AG09309 (cell line): ENCODE measurements around the gene EVC2.
A peak's percentile ranks its signal among the peaks of the same experiment; 100 is the strongest.

ENCODE experiments used
- DNase-seq: peaks from one replicate; pipeline ENCODE4 v3.0.0-alpha.2; 2010; ENCODE audit warnings: low read depth
- H3K4me3 ChIP-seq: 2 replicates; pipeline ENCODE4 v1.5.1; 2011; ENCODE audit warnings: mild to moderate bottlenecking, low read depth, low read length, moderate library complexity; ENCODE audit not compliant: control insufficient read depth
- TF ChIP-seq, protein P1 (sequence below): IDR thresholded peaks from 2 replicates; pipeline ENCODE4 v1.5.1; 2011; ENCODE audit warnings: mild to moderate bottlenecking, low read depth, low read length, inconsistent platforms; ENCODE audit not compliant: insufficient read depth, control insufficient read depth; ENCODE audit errors: missing control alignments

EVC2 gene

DNA sequence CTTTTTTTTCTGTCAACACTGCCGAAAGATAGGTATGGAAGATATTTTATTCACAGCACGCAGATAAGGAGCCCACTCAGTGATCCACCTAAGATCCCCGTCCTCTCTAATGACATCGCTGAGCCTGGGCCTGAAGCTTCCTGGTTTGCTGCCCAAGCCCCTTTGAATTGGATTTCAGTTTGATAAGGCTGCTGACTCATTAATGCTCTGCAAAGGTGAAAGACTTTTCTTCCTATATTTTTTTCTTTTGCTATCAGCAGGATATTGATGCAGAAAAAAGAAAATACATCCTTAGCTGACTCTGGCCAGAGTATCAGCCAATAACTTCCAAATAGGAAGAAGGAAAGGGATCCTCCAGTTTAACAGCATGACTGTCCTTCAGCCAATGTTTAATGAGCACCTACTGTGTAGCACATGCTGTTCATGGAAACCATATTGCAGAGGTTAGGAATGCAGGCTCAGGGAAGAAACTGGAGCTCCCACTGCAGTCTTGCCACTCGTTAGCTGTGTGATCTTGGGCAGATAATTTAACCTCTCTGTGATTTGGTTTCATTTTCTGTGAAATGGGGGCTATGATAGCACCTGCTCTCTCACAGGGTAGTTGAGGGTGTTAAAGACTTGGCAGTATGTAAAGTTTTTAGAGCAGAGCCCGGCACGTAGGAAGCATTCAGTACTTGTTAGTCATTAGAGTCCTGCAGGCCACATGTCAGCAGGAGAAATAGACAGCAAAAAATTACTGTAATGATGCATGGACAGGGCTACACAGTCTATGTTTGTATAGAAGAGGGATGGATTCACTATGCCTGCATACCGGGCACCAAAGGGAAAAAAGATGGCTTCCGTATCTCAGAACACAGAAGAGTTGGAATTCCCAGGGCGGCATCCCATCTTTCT is 41.9 kb upstream of the EVC2 start:
- TF ChIP-seq, protein P1, sequence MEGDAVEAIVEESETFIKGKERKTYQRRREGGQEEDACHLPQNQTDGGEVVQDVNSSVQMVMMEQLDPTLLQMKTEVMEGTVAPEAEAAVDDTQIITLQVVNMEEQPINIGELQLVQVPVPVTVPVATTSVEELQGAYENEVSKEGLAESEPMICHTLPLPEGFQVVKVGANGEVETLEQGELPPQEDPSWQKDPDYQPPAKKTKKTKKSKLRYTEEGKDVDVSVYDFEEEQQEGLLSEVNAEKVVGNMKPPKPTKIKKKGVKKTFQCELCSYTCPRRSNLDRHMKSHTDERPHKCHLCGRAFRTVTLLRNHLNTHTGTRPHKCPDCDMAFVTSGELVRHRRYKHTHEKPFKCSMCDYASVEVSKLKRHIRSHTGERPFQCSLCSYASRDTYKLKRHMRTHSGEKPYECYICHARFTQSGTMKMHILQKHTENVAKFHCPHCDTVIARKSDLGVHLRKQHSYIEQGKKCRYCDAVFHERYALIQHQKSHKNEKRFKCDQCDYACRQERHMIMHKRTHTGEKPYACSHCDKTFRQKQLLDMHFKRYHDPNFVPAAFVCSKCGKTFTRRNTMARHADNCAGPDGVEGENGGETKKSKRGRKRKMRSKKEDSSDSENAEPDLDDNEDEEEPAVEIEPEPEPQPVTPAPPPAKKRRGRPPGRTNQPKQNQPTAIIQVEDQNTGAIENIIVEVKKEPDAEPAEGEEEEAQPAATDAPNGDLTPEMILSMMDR, result no peak
- DNase-seq, result peak; percentile 64
- no peak overlapping the region for H3K4me3 ChIP-seq

DNA sequence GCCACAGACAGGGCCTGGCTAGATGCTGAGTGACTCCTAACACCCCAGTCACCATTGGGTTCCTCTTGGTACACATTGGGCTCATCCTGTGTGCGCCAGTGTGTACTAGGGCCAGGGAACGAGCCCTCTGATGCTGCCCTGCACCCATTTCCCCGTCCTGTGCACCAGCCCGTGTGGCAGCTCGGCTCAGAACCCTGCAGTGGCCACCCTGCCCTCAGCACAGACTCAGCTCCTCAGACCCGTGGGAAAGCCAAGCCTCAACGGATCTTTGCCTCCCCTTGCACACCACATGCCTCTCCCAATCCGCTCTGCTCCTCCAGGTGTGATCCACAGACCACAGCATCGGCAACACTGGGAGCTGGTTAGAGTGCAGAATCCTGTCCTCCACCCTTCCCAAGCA is 41.2 kb upstream of the EVC2 start:
- TF ChIP-seq, protein P1, result no peak
- no peak for DNase-seq

DNA sequence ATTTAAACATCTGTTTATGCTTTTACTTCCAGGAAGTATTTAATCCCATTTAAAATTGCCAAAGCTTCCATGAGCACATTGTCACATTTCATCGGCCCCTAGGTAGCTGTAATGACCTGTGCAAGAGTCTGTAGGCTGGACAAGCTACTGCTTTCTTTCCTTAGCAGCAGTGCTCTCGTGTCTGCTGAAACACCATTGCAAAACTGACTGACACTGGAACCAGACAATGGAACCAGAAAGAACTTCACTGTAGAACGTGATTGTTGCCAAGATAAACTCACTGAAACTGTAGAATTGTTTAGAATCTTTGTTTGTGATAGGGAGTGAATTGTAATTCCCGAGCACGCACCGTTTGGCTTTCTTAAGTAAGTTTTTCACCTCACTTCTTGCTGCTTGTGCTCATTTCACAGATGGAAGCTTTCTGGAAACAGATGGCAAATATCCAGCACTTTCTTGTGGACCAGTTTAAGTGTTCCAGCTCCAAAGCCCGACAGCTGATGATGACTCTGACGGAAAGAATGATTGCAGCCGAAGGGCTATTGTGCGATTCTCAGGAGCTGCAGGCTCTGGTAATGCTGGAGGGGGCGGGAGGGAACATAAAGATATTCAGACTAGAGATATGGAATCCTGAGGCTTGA is 39.5 kb upstream of the EVC2 start:
- peak; percentile 95 for DNase-seq
- no peak overlapping the region for H3K4me3 ChIP-seq
- TF ChIP-seq, protein P1, result no peak

More for the DNA sequence above, 41.2 kb upstream of the EVC2 start:
- no peak overlapping the region for H3K4me3 ChIP-seq

DNA sequence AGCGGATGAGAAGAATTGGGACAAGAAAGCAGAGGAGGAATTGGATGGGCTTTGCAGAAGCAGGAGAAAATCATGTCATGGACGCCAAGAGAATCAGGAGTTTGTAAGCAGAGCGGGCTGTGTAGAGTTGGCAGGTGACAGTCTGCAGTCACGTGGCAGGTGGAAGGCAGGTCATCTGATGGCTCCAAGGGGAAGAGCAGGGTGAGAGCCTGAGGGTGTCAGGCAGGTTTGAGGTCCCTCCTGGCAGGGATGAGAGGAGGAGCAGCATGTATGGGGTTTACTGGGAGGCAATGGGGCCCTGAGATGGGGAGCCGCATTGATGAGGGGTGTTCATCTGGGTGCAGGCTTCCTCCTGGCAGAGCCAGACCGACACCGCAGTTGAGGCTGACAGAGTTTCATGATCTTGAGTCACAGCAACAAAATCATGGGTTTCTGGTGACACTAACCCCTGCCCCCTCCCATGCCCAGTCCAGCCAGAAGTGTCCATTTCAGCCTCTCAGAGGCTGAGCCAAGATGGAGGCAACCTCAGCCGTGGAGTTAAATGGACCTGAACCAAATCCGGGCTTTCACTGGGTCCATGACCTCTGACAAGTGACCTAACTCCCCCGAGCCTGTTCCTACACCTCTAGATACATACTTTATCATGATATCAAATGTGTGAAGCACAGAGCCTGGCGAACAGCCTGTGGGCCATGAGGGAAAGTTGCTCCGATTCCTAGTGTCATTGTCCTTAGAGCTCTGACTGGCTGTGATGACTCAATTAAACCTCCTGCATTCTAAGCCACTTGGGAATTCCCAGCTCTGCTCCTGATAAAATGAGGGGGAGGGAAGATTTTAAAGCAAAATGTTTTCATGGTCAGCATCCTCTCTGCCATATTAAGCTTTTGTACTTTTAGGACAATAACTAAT is 38.7 kb upstream of the EVC2 start:
- TF ChIP-seq, protein P1, result no peak
- DNase-seq, result no peak
- H3K4me3 ChIP-seq, result no peak overlapping the region

DNA sequence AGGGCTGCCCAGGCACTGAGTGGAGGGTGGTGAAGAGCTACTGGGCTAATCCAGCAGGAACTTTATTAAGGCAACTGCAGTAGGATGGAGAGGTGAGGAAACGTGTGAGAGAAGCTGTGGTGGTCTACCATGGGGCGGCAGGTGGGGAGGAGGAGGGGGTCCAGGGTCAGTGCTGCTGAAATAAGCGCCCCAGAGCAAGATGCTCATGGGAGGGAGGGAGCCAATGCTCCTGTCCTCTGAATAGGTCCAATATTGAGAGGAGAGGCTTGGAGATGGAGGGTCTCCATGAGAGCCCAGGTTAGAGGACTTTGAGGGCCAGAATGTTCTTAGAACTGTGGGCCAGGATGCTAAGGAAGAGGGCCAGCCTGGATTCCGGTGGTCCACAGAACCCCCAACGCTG is 37.9 kb upstream of the EVC2 start:
- no peak overlapping the region for H3K4me3 ChIP-seq
- TF ChIP-seq, protein P1, result no peak
- no peak for DNase-seq

DNA sequence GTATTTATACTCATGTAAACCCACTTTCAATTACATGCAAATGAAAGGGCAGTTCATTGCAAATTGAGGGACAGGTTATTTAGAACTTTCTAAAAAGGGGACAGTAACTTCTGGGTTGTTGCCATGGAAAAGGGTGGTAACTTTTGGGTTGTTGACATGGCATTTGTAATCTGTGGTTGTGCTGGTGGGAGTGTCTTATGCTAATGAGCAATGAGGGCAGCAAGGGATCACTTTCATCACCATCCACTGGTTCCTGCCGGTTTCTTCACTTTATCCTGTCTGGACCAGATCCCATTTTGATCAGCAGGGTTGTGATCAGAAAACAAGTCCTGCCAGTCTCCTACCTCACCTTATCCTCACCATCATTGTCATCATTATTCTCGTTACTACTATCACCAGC is 34.6 kb upstream of the EVC2 start:
- TF ChIP-seq, protein P1, result no peak

More for the DNA sequence above, 34.6 kb upstream of the EVC2 start:
- DNase-seq, result no peak
- H3K4me3 ChIP-seq, result no peak overlapping the region
